IMR-90 (cell line): ENCODE data around the gene B4GALT5. TPM values are rescaled to one million over a fixed set of nuclear protein-coding genes. Genes with fewer than 3 reads are reported as not detected.

Experiments
- ATAC-seq: fragments of 200-7000 bp; cut with Tn5 transposase; 2 replicates; pipeline ENCODE4 v1.9.1; 2020; ENCODE audit warnings: low read depth, mild to moderate bottlenecking, moderate library complexity
- BruUV-seq: library from RNA; stranded (reverse); fragments of 400-500 nt; replicated peaks from 2 replicates; lab custom pipeline; 2021; lab: Mats Ljungman, UMichigan
- CTCF ChIA-PET: fragments of 300-600 bp; formaldehyde crosslinking; extraction: SDS; loops from one replicate; lab custom pipeline; 2021; ENCODE audit warnings: antibody characterized with exemption; lab: Yijun Ruan, JAX
- POLR2A ChIA-PET: fragments of 300-600 bp; sonication (Branson Sonifier 250); formaldehyde crosslinking; loops from one replicate; lab custom pipeline; 2022; ENCODE audit warnings: antibody characterized with exemption; ENCODE audit not compliant: unreplicated experiment; lab: Charles Lee
- DNase-seq: peaks from one replicate; pipeline ENCODE4 v3.0.0; 2013
- H2AFZ ChIP-seq: replicated peaks from 2 replicates; pipeline ENCODE3; 2013; ENCODE audit warnings: low read length, mild to moderate bottlenecking; ENCODE audit not compliant: poor library complexity
- H2AK5ac ChIP-seq: 2 replicates; pipeline ENCODE4 v1.6.1; 2013; ENCODE audit warnings: low read depth, low read length, inconsistent platforms
- H2AK9ac ChIP-seq: replicated peaks from 2 replicates; pipeline ENCODE3; 2013; ENCODE audit warnings: mild to moderate bottlenecking, low read depth, low read length, moderate library complexity; ENCODE audit not compliant: poor library complexity
- H2BK120ac ChIP-seq: 2 replicates; pipeline ENCODE4 v1.6.1; 2013; ENCODE audit warnings: low read depth, low read length, inconsistent platforms
- H2BK15ac ChIP-seq: 3 replicates; pipeline ENCODE4 v1.6.1; 2013; ENCODE audit warnings: low read depth, low read length, inconsistent platforms
- H2BK20ac ChIP-seq: 2 replicates; pipeline ENCODE4 v1.6.1; 2013; ENCODE audit warnings: low read depth, mild to moderate bottlenecking, inconsistent platforms, low read length, moderate library complexity
- H2BK5ac ChIP-seq: 2 replicates; pipeline ENCODE4 v1.6.1; 2013; ENCODE audit warnings: mild to moderate bottlenecking, low read depth, low read length, inconsistent platforms; ENCODE audit not compliant: poor library complexity, severe bottlenecking
- H3K14ac ChIP-seq: replicated peaks from 2 replicates; pipeline ENCODE4 v1.6.1; 2013; ENCODE audit warnings: low read depth, low read length, inconsistent platforms
- H3K18ac ChIP-seq: 2 replicates; pipeline ENCODE4 v1.6.1; 2013; ENCODE audit warnings: low read depth, low read length, control low read depth
- H3K23ac ChIP-seq: 2 replicates; pipeline ENCODE4 v1.6.1; 2013; ENCODE audit warnings: low read depth, low read length, inconsistent platforms
- H3K27ac ChIP-seq: 2 replicates; pipeline ENCODE4 v1.5.1; 2013; ENCODE audit warnings: mild to moderate bottlenecking, control low read depth, low read length; ENCODE audit not compliant: insufficient read depth
- H3K27me3 ChIP-seq: 2 replicates; pipeline ENCODE4 v1.6.1; 2013; ENCODE audit warnings: low read length; ENCODE audit not compliant: control insufficient read depth, insufficient read depth
- H3K36me3 ChIP-seq: 2 replicates; pipeline ENCODE4 v1.6.1; 2013; ENCODE audit warnings: low read length, mixed read lengths; ENCODE audit not compliant: control insufficient read depth, insufficient read depth
- H3K4ac ChIP-seq: 2 replicates; pipeline ENCODE4 v1.6.1; 2013; ENCODE audit warnings: low read depth, low read length, inconsistent platforms
- H3K4me1 ChIP-seq: 2 replicates; pipeline ENCODE4 v1.6.1; 2013; ENCODE audit warnings: low read length, mixed read lengths; ENCODE audit not compliant: control insufficient read depth, insufficient read depth
- H3K4me2 ChIP-seq: 2 replicates; pipeline ENCODE4 v1.6.1; 2013; ENCODE audit warnings: low read depth, mild to moderate bottlenecking, control low read depth, low read length, moderate library complexity
- H3K4me3 ChIP-seq: 2 replicates; pipeline ENCODE4 v1.5.1; 2013; ENCODE audit warnings: low read depth, mild to moderate bottlenecking, control low read depth, low read length, moderate library complexity; ENCODE audit not compliant: insufficient read depth
- H3K56ac ChIP-seq: 2 replicates; pipeline ENCODE4 v1.6.1; 2013; ENCODE audit warnings: low read length, inconsistent platforms; ENCODE audit not compliant: insufficient read depth; ENCODE audit errors: extremely low read depth
- H3K79me1 ChIP-seq, 2 experiments: 2 replicates each; pipeline ENCODE4 v1.6.1; 2013; ENCODE audit warnings: low read length in 2 of 2, inconsistent platforms in 1 of 2, low read depth in 1 of 2
- H3K9ac ChIP-seq: 2 replicates; pipeline ENCODE4 v1.6.1; 2013; ENCODE audit warnings: low read depth, low read length, control low read depth
- H3K9me1 ChIP-seq: 2 replicates; pipeline ENCODE4 v1.6.1; 2013; ENCODE audit warnings: low read length, inconsistent platforms; ENCODE audit not compliant: insufficient read depth
- H3K9me3 ChIP-seq: 2 replicates; pipeline ENCODE4 v1.6.1; 2013; ENCODE audit warnings: low read length; ENCODE audit not compliant: control insufficient read depth, insufficient read depth
- H4K20me1 ChIP-seq: 2 replicates; pipeline ENCODE4 v1.6.1; 2013; ENCODE audit warnings: low read length, inconsistent platforms; ENCODE audit not compliant: insufficient read depth
- H4K5ac ChIP-seq: 2 replicates; pipeline ENCODE4 v1.6.1; 2013; ENCODE audit warnings: mild to moderate bottlenecking, low read depth, low read length, control low read depth
- H4K8ac ChIP-seq, 2 experiments: 2 replicates each; pipeline ENCODE4 v1.6.1; 2013; ENCODE audit warnings: low read depth in 2 of 2, low read length in 2 of 2, control low read depth in 1 of 2, inconsistent platforms in 1 of 2
- H4K91ac ChIP-seq: 2 replicates; pipeline ENCODE4 v1.6.1; 2013; ENCODE audit warnings: low read depth, low read length, inconsistent platforms; ENCODE audit not compliant: insufficient read depth
- BHLHE40 ChIP-seq: fragments of 150-350 bp; IDR thresholded peaks from 2 replicates; pipeline ENCODE4 v1.6.1; 2016; ENCODE audit warnings: mild to moderate bottlenecking, low read depth, low read length
- CEBPB ChIP-seq: IDR thresholded peaks from 2 replicates; pipeline ENCODE4 v1.6.1; 2012; ENCODE audit warnings: low read depth, low read length, improper control_type of control experiment
- CHD1 ChIP-seq: IDR thresholded peaks from 2 replicates; pipeline ENCODE4 v1.6.1; 2012; ENCODE audit warnings: low read depth, low read length, improper control_type of control experiment
- ELK1 ChIP-seq: fragments of 150-350 bp; IDR thresholded peaks from 2 replicates; pipeline ENCODE4 v1.6.1; 2016; ENCODE audit warnings: low read depth, mild to moderate bottlenecking, low read length, moderate library complexity, borderline replicate concordance
- FOS ChIP-seq: fragments of 150-350 bp; IDR thresholded peaks from 2 replicates; pipeline ENCODE4 v1.6.1; 2016; ENCODE audit warnings: low read depth, low read length
- MAFK ChIP-seq: IDR thresholded peaks from 2 replicates; pipeline ENCODE4 v1.6.1; 2012; ENCODE audit warnings: low read depth, low read length, improper control_type of control experiment
- MAZ ChIP-seq: IDR thresholded peaks from 2 replicates; pipeline ENCODE4 v1.6.1; 2012; ENCODE audit warnings: low read depth, mild to moderate bottlenecking, low read length, improper control_type of control experiment, moderate library complexity, borderline replicate concordance
- MXI1 ChIP-seq: IDR thresholded peaks from 2 replicates; pipeline ENCODE4 v1.6.1; 2012; ENCODE audit warnings: low read depth, mild to moderate bottlenecking, low read length, moderate library complexity, borderline replicate concordance
- NFE2L2 ChIP-seq: fragments of 150-350 bp; IDR thresholded peaks from 2 replicates; pipeline ENCODE4 v1.6.1; 2016; ENCODE audit warnings: low read depth, mild to moderate bottlenecking, low read length
- POLR2A ChIP-seq: IDR thresholded peaks from 2 replicates; pipeline ENCODE4 v1.6.1; 2012; ENCODE audit warnings: mild to moderate bottlenecking, low read depth, low read length
- RAD21 ChIP-seq: IDR thresholded peaks from 2 replicates; pipeline ENCODE4 v1.6.1; 2012; ENCODE audit warnings: low read length, improper control_type of control experiment
- RCOR1 ChIP-seq: IDR thresholded peaks from 2 replicates; pipeline ENCODE4 v1.6.1; 2012; ENCODE audit warnings: mild to moderate bottlenecking, low read length, improper control_type of control experiment; ENCODE audit not compliant: insufficient replicate concordance
- RFX5 ChIP-seq: IDR thresholded peaks from 2 replicates; pipeline ENCODE4 v1.8.0; 2012; ENCODE audit warnings: low read depth, mild to moderate bottlenecking, low read length, moderate library complexity
- SMC3 ChIP-seq: fragments of 150-350 bp; IDR thresholded peaks from 2 replicates; pipeline ENCODE4 v1.6.1; 2016; ENCODE audit warnings: low read depth, mild to moderate bottlenecking, antibody characterized with exemption, low read length, moderate library complexity
- WGBS, 2 experiments: methylation state at CpG; one replicate each; pipeline versions ENCODE4 v1.1.5 to v1.1.7; 2013; ENCODE audit warnings: missing lambda C conversion rate in 2 of 2; ENCODE audit not compliant: insufficient read length in 1 of 2; ENCODE audit errors: extremely low coverage in 2 of 2; 5-methylcytosine and 5-hydroxymethylcytosine counted together
- dilution Hi-C: fragments of 300-500 bp; cut with HindIII; formaldehyde crosslinking; loops from one replicate; pipeline ENCODE4 v1.14.3; 2018; ENCODE audit warnings: low sequenced_read_pairs; ENCODE audit not compliant: unreplicated experiment
- in situ Hi-C: fragments of 300-500 bp; cut with MboI; formaldehyde crosslinking; loops from 3 replicates; pipeline ENCODE4 v1.14.3; 2019; ENCODE audit warnings: low sequenced_read_pairs, inconsistent platforms, mixed read lengths
- intact Hi-C: fragments of 100-400 bp; cut with micrococcal nuclease; formaldehyde crosslinking; loops from 2 replicates; pipeline ENCODE4 v1.10.0; 2022
- polyA plus RNA-seq, 3 experiments: library from polyadenylated mRNA; depleted of rRNA; stranded (reverse); fragments of >200 nt; gene quantifications; 2 replicates each; pipeline ENCODE4 v1.2.3, GENCODE V29; 2012; ENCODE audit warnings: low replicate concordance in 1 of 3
- total RNA-seq: library from RNA; depleted of rRNA; stranded (reverse); fragments of >200 nt; gene quantifications from 2 replicates; pipeline ENCODE4 v1.2.3, GENCODE V29; 2012
- TF ChIP-seq, protein P1 (sequence below): conservative IDR thresholded peaks from 2 replicates; pipeline ENCODE4 v1.5.1; 2012; ENCODE audit warnings: mild to moderate bottlenecking, low read depth, low read length, improper control_type of control experiment

The B4GALT5 gene
- total and polyA plus RNA-seq, 2 of the 4 experiments (the other 2 are of a cell fraction) = 11.3 to 20.4 TPM

- Histone ChIP-seq H4K91ac (no peak overlapping the region), H3K9me1 (peaks cover 22% of the 10 kb centered on the region), H4K5ac (no peak overlapping the region), H2AK9ac (no peak overlapping the region), H3K79me1 (peaks cover 42 to 86% of the 10 kb centered on the region in 2 experiments), H3K27me3 (no peaks in the 10 kb centered on the region), H3K27ac (no peak overlapping the region), H2BK120ac (no peak overlapping the region), H3K14ac (no peak overlapping the region; the same call in 1 of the 2 replicates), H3K36me3 (no peaks in the 10 kb centered on the region), H4K8ac (no peak overlapping the region), H2AK5ac (no peak overlapping the region), H3K23ac (0 out of 2 replicates have a peak overlapping the region, but pooled peaks have one; percentile 31), H3K18ac (no peak overlapping the region), H3K56ac (no peak overlapping the region), H2AFZ (no peak overlapping the region), H2BK5ac (no peak overlapping the region), H3K4ac (no peak overlapping the region), H3K9ac (no peak overlapping the region), H3K9me3 (no peaks in the 10 kb centered on the region), H2BK15ac (no peak overlapping the region), H3K4me1 (peaks cover 17% of the 10 kb centered on the region), H4K20me1 (peaks cover 63% of the 10 kb centered on the region), H2BK20ac (no peak overlapping the region), H3K4me3 (no peak overlapping the region), H3K4me2 (no peak overlapping the region)
- no CpG with 5 or more reads among the region's 10 CpGs for WGBS, 2 experiments
- intact Hi-C loops (no loop called here), dilution Hi-C loops (no loop called here), in situ Hi-C loops (no loop called here)
- POLR2A ChIA-PET = no interaction called here
- CTCF ChIA-PET = interaction anchor here (1.4 kb wide), 1 partner anchor 7 kb away, joined by 4 read pairs; no protein-coding TSS in a partner anchor
- BruUV-seq = no TSS peak
- ATAC-seq = no peak
- DNase-seq = peak; percentile 30
- TF ChIP-seq CHD1 = no peak
- no peak for TF ChIP-seq RCOR1
- no peak for TF ChIP-seq FOS
- TF ChIP-seq, protein P1, sequence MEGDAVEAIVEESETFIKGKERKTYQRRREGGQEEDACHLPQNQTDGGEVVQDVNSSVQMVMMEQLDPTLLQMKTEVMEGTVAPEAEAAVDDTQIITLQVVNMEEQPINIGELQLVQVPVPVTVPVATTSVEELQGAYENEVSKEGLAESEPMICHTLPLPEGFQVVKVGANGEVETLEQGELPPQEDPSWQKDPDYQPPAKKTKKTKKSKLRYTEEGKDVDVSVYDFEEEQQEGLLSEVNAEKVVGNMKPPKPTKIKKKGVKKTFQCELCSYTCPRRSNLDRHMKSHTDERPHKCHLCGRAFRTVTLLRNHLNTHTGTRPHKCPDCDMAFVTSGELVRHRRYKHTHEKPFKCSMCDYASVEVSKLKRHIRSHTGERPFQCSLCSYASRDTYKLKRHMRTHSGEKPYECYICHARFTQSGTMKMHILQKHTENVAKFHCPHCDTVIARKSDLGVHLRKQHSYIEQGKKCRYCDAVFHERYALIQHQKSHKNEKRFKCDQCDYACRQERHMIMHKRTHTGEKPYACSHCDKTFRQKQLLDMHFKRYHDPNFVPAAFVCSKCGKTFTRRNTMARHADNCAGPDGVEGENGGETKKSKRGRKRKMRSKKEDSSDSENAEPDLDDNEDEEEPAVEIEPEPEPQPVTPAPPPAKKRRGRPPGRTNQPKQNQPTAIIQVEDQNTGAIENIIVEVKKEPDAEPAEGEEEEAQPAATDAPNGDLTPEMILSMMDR = no peak
- no peak for TF ChIP-seq MAFK
- TF ChIP-seq SMC3 = no peak
- TF ChIP-seq CEBPB = no peak
- no peak for TF ChIP-seq POLR2A
- no peak for TF ChIP-seq NFE2L2
- no peak for TF ChIP-seq MAZ
- TF ChIP-seq BHLHE40 = no peak
- TF ChIP-seq RFX5 = no peak
- no peak for TF ChIP-seq ELK1
- no peak for TF ChIP-seq RAD21
- no peak for TF ChIP-seq MXI1
Measured at GRCh38 chr20:49674383-49675352, 39.0 kb downstream of the B4GALT5 start.
